HG03108 (cell line): Measurements from ENCODE around the gene SLC10A1.

Source experiments
- ATAC-seq: cut with Tn5 transposase; IDR thresholded peaks from one replicate; pipeline ENCODE4 v1.9.1; 2021; ENCODE audit warnings: moderate library complexity; ENCODE audit not compliant: unreplicated experiment

The SLC10A1 gene

GRCh38 chr14:69726761-69727511, 70.1 kb downstream of the SLC10A1 start:
- peak; percentile 73 for ATAC-seq
